Endothelial cell of umbilical vein (primary cell): ENCODE data around the gene ANKRD34A.

Experiments used
- EZH2 ChIP-seq: IDR thresholded peaks from 2 replicates; pipeline ENCODE4 v1.6.1; 2012; ENCODE audit warnings: borderline replicate concordance, low read depth, mild to moderate bottlenecking, moderate library complexity, low read length, inconsistent platforms; ENCODE audit not compliant: severe bottlenecking
- MYC ChIP-seq: IDR thresholded peaks from one replicate; pipeline ENCODE4 v1.6.1; 2011; ENCODE audit warnings: mild to moderate bottlenecking, low read depth, low read length
- POLR2A ChIP-seq: IDR thresholded peaks from 2 replicates; pipeline ENCODE4 v1.6.1; 2012; ENCODE audit warnings: low read depth, mild to moderate bottlenecking, control low read depth, low read length
- POLR2AphosphoS5 ChIP-seq: IDR thresholded peaks from 2 replicates; pipeline ENCODE4 v1.6.1; 2012; ENCODE audit warnings: low read depth, mild to moderate bottlenecking, control low read depth, low read length, moderate library complexity; ENCODE audit not compliant: insufficient read depth
- TF ChIP-seq, protein P1 (sequence below), 2 donors: IDR thresholded peaks; 1 replicate in 1 of 2; 2 replicates in 1 of 2; pipeline ENCODE4 v1.5.1; 2011; ENCODE audit warnings: low read length in 2 of 2, mild to moderate bottlenecking in 2 of 2, moderate library complexity in 2 of 2, control low read depth in 1 of 2, inconsistent platforms in 1 of 2, low read depth in 1 of 2; ENCODE audit not compliant: insufficient read depth in 1 of 2; ENCODE audit errors: extremely low read depth in 1 of 2
- TF ChIP-seq, protein P2 (sequence below): IDR thresholded peaks from 2 replicates; pipeline ENCODE4 v1.6.1; 2011; ENCODE audit not compliant: insufficient read depth, insufficient read length

DNA sequence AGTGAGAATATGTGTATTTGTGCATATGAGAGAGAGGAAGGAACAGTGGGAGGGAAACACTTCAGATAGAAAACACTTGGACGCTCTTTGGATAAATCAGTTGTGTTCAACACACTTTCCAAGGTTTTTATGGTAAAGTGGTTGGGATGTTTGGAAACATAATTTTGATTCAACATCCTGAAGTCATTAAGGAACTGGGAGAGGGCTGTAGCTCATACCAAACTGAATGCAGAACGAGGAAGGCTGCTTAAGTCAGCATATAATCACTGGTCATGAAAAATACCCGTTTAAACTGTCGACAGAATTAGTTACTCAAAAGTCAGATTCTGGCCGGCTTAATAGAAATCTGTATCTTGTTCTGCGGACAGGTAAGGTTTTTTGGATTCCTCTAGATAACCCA, 21.5 kb downstream of the ANKRD34A start:
- TF ChIP-seq, protein P1, sequence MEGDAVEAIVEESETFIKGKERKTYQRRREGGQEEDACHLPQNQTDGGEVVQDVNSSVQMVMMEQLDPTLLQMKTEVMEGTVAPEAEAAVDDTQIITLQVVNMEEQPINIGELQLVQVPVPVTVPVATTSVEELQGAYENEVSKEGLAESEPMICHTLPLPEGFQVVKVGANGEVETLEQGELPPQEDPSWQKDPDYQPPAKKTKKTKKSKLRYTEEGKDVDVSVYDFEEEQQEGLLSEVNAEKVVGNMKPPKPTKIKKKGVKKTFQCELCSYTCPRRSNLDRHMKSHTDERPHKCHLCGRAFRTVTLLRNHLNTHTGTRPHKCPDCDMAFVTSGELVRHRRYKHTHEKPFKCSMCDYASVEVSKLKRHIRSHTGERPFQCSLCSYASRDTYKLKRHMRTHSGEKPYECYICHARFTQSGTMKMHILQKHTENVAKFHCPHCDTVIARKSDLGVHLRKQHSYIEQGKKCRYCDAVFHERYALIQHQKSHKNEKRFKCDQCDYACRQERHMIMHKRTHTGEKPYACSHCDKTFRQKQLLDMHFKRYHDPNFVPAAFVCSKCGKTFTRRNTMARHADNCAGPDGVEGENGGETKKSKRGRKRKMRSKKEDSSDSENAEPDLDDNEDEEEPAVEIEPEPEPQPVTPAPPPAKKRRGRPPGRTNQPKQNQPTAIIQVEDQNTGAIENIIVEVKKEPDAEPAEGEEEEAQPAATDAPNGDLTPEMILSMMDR (IDR thresholded peaks at IDR 0.05; ENCODE audit: extremely low read depth in 1 of 2, insufficient read depth in 1 of 2, low read depth in 1 of 2, low read length in 2 of 2) = no peak
- TF ChIP-seq POLR2A (no peak), POLR2AphosphoS5 (no peak), EZH2 (no peak), MYC (no peak)
- TF ChIP-seq, protein P2, sequence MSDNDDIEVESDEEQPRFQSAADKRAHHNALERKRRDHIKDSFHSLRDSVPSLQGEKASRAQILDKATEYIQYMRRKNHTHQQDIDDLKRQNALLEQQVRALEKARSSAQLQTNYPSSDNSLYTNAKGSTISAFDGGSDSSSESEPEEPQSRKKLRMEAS = no peak
